Spleen (tissue), 7 donors: ENCODE results near the gene RBM34.
"Not testable (repeated sequence)": the region's sequence is repeated elsewhere in the genome, so short reads cannot be mapped to it uniquely, and the experiment has no call there.

Source experiments
- CTCF ChIP-seq, 11 experiments: fragments of 200-600 bp in 7 of 11; fragments of 450-650 bp in 4 of 11; sonication (generic) in 4 of 11; IDR thresholded peaks in 8 of 11; conservative IDR thresholded peaks in 3 of 11; 1 replicate in 7 of 11; 2 replicates in 4 of 11; pipeline versions ENCODE4 v1.4.0 to v1.8.0; 2016 to 2021; ENCODE audit warnings: antibody characterized with exemption in 11 of 11, inconsistent platforms in 4 of 11, mild to moderate bottlenecking in 1 of 11
- POLR2A ChIP-seq, 3 donors: fragments of 450-650 bp; IDR thresholded peaks; one replicate each; pipeline ENCODE4 v1.5.1; 2017; ENCODE audit warnings: antibody characterized with exemption in 3 of 3, mild to moderate bottlenecking in 1 of 3
- POLR2AphosphoS5 ChIP-seq, 3 donors: sonication (generic); formaldehyde crosslinking; IDR thresholded peaks; one replicate each; pipeline ENCODE4 v1.5.1; 2017; ENCODE audit warnings: antibody characterized with exemption in 3 of 3
- donor health status: DM: no; HTN: no; CAD: no; lungs with moderate emphysema.
- donor health status: DM: no; HTN: no; CAD: no.
- donor health status: DM: no; HTN: no; CAD: no.

- TF ChIP-seq POLR2A (IDR thresholded peaks at IDR 0.05); CTCF (IDR thresholded peaks at IDR 0.05 in 8 of 11, conservative IDR thresholded peaks at IDR 0.05 in 3 of 11); POLR2AphosphoS5 (IDR thresholded peaks at IDR 0.05): not testable (repeated sequence)
Observed at GRCh38 chr1:235159284-235159683, 1.8 kb downstream of the RBM34 start.
